ENCODE data around the gene WDR93.

The WDR93 gene

DNA sequence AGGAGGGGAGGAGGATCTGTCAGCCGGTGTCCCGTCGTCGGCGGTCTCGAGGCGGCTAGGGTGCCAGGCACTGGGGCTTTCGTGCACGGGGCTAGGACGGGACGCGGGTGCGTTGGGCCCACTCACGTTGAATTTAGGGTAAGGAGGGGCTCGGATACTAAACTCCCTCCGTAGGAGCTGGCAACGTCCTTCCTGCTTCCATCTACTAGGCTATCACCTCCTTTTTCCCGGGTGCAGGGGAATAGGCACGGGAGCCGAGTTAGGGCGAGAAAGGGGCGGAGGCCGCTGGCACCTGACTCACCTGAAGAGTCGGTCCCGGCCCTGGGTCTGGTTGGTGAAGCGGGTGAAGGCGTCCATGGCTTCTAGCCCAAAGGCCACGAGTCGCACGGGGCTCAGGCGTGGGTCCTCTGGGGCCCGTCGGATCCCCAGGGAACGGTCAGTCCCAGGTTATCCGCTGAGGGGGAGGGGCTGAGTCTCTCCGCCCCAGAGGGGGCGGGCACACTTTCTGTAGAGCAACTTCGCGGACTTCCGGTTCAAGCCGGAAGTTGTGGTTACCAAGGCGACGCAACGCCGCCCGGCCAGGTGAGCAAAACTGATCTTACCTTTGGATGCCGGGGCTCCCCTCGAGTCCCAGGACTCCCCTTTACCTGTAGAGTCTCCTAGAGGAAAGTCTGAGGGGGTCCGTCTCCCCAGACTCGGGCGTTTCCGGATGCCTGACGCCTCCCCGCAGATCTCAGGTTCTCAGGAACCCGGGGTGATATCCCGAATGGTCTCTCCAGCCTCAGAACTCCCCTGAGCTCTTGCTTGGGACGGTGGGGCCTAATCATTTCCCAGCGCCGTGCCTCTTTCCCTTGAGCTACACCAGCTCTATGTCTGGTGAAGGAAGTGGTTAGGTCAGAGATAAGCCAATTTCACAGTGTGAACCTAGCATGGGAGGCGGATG lies at the start of gene WDR93, which contains the start of gene PEX11A:
WDR93 (plus strand) TSS at position 536 of the 943 bp plus-strand sequence. CDS start 10,936 bp downstream, outside the sequence.
PEX11A (minus strand) TSS at position 479 of the 943 bp plus-strand sequence; CDS start at position 357, 122 bp downstream.
- TF ChIP-seq, protein P1, sequence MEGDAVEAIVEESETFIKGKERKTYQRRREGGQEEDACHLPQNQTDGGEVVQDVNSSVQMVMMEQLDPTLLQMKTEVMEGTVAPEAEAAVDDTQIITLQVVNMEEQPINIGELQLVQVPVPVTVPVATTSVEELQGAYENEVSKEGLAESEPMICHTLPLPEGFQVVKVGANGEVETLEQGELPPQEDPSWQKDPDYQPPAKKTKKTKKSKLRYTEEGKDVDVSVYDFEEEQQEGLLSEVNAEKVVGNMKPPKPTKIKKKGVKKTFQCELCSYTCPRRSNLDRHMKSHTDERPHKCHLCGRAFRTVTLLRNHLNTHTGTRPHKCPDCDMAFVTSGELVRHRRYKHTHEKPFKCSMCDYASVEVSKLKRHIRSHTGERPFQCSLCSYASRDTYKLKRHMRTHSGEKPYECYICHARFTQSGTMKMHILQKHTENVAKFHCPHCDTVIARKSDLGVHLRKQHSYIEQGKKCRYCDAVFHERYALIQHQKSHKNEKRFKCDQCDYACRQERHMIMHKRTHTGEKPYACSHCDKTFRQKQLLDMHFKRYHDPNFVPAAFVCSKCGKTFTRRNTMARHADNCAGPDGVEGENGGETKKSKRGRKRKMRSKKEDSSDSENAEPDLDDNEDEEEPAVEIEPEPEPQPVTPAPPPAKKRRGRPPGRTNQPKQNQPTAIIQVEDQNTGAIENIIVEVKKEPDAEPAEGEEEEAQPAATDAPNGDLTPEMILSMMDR (IDR thresholded peaks at IDR 0.05), result no peak
- H3K27ac ChIP-seq, result peak within 1 kb of the TSS; percentile 10 to 59
- peak within 1 kb of the TSS; percentile 84 for H3K4me3 ChIP-seq
- DNase-seq (ENCODE audit: low spot score), result peak; percentile 84

DNA sequence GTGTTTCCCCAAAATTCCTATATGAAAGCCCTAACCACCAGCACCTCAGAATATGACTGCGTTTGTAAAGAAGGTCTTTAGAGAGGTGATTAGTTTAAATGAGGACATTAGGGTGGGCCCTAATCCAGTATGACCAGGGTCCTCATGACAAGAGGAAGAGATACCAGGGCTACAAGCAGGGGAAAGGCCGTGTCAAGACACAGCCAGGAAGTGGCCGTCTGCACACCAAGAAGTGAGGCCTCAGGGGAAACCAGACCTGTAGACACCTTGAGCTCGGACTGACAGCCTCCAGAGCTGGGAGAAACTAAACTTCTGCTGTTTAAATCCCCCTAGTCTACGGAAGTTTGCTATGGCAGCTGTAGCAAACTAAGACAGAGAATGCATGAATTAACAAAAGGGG lies 49.6 kb upstream of the WDR93 start:
- Histone ChIP-seq H3K27ac (no peak overlapping the region), H3K4me3 (no peak overlapping the region)
- no peak for DNase-seq (ENCODE audit: low spot score)
- TF ChIP-seq, protein P1 (IDR thresholded peaks at IDR 0.05), result no peak

DNA sequence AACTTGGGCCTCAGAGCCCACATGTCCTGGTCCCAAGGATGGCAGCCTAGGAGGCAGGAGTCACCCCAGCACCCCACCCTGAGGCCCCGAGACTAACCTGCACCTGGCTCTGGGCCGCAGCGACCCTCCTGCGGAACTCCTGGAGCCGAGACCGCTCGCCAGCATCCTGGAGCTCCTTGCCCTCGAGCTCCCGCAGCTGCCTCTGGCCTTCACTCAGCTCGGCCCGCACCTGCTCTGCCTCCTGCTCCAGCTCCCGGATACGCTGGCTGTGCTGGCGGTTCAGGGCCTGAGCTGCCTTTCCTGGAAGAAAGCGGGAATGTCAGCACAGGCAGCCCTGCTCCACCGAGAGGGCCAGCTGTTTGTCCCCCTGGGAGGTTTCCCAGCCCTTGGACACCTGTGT lies 48.5 kb upstream of the WDR93 start:
- H3K4me3 ChIP-seq, result no peak overlapping the region
- TF ChIP-seq, protein P1 (IDR thresholded peaks at IDR 0.05), result no peak
- DNase-seq (ENCODE audit: low spot score), result peak; percentile 69
- no peak overlapping the region for H3K27ac ChIP-seq

DNA sequence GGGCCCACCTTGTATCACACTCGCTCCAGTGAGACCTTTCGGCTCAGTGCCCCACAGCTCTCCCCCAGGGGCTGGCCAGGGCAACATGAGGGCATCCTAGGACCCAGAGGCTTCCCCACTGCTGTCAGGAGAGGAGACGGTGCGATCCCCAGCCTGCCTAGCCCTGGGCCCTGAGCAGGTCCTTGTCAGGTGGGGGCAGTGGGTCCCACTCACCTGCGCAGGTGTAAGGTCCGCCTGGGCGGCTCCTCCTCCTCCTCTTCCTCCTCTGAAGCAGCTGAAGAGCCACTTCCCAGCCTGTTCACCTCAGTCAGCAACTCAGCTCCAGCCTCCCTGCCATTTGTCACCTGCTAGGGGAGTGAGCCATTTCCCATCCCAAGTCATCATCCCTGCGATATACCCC lies 44.9 kb upstream of the WDR93 start:
- no peak for DNase-seq (ENCODE audit: low spot score)
- TF ChIP-seq, protein P1 (IDR thresholded peaks at IDR 0.05), result no peak
- Histone ChIP-seq H3K27ac (no peak overlapping the region), H3K4me3 (no peak overlapping the region)

DNA sequence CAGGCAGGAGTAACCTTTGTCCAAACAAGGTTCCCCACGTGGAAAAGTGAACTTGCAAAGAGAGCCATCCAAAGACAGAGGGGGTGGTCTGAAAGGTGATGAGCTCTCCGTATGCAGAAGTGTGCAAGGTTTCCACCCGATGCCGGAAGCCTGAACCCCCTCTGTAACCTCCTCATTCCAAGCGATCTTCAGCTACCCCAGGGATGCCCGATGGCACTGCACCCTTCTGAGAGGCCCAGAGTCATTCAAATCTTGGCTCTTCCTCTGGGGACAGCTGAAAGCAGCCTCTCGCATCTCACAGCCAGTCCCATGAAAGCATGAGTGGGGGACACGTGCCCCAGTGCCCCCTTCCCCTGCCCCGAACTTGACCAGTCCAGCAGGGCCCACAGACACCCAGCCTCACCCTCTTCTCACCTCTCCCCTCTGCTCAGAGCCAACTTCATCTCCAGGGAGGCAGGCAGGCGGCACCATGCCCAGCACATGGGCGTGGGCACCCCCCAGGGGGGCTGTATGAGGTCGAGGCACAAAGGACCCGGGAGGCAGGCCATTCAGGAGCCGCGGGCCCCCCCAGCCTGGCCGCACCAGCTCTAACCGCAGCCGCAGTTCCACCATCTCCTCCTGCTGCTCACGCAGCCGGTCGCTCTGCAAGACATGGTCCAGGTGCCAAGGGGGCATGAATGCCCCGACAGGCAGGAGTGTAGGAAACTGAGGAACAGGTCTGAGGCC lies 44.0 kb upstream of the WDR93 start:
- DNase-seq (ENCODE audit: low spot score), result no peak

DNA sequence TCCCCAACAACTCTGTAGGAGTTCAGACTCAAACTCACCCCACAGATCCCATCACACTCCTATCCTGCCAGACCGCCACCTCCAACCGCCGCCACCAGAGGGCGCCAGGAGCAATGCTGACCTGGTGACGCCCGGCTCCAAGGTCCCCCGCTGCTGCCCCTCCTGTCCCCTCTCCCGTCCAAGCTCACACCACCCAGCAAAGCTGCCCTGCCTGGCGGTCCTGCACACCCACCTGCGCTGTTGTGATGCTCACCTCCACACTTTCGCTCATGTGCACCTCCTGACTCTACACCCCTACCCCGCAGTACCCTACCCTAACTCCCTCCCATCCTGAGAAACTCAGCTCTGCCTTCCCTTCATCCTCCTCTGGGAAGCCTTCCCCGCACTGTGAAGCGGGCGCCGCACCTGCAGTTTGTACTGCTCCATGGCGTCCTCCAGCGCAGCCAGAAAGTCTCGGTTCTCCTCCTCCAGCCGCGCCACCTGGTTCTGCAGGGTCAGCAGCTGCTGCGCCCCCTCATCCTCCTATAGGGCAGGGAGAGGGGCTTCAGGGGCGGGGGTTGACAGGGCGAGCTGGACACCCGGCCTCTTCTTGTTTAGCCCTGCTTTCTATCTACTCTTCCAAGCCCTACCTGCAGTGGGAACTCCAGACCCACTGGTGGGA lies 43.3 kb upstream of the WDR93 start:
- TF ChIP-seq, protein P1 (IDR thresholded peaks at IDR 0.05), result peak; percentile 85
- DNase-seq (ENCODE audit: low spot score), result no peak
- peak overlapping the region; percentile 15 for H3K4me3 ChIP-seq
- H3K27ac ChIP-seq, result no peak overlapping the region

More for the DNA sequence above, 44.0 kb upstream of the WDR93 start:
- Histone ChIP-seq H3K27ac (no peak overlapping the region), H3K4me3 (no peak overlapping the region)
- TF ChIP-seq, protein P1 (IDR thresholded peaks at IDR 0.05), result no peak
